Liver (tissue), 3 donors: ENCODE measurements around the gene ELN.

Experiments
- EGR1 ChIP-seq, 2 donors: IDR thresholded peaks; 2 replicates each; pipeline ENCODE4 v1.6.1; 2016 to 2018; ENCODE audit warnings: antibody characterized with exemption in 2 of 2, low read depth in 2 of 2
- FOXA1 ChIP-seq: IDR thresholded peaks from 2 replicates; pipeline ENCODE4 v1.6.1; 2016; ENCODE audit warnings: antibody characterized with exemption
- GABPA ChIP-seq, 2 donors: IDR thresholded peaks in 1 of 2; conservative IDR thresholded peaks in 1 of 2; 2 replicates each; pipeline ENCODE4 v1.6.1; 2016; ENCODE audit warnings: antibody characterized with exemption in 2 of 2, mild to moderate bottlenecking in 1 of 2, moderate library complexity in 1 of 2
- RAD21 ChIP-seq, 2 donors: IDR thresholded peaks; 2 replicates each; pipeline ENCODE4 v1.6.1; 2016; ENCODE audit warnings: antibody characterized with exemption in 2 of 2, mild to moderate bottlenecking in 2 of 2
- REST ChIP-seq: IDR thresholded peaks from 2 replicates; pipeline ENCODE4 v1.6.1; 2016; ENCODE audit warnings: antibody characterized with exemption, mild to moderate bottlenecking
- RXRA ChIP-seq, 2 donors: IDR thresholded peaks; 2 replicates each; pipeline ENCODE4 v1.6.1; 2017 to 2018; ENCODE audit warnings: antibody characterized with exemption in 2 of 2, mild to moderate bottlenecking in 1 of 2
- SP1 ChIP-seq: IDR thresholded peaks from 2 replicates; pipeline ENCODE4 v1.6.1; 2018; ENCODE audit warnings: antibody characterized with exemption, mild to moderate bottlenecking
- TAF1 ChIP-seq: conservative IDR thresholded peaks from 2 replicates; pipeline ENCODE4 v1.6.1; 2016; ENCODE audit warnings: antibody characterized with exemption, mild to moderate bottlenecking
- YY1 ChIP-seq: IDR thresholded peaks from 2 replicates; pipeline ENCODE4 v1.6.1; 2016; ENCODE audit warnings: antibody characterized with exemption, mild to moderate bottlenecking
- TF ChIP-seq, protein P1 (sequence below): fragments of 150-350 bp; IDR thresholded peaks from 2 replicates; pipeline ENCODE4 v1.5.1; 2017; ENCODE audit warnings: improper control_type of control experiment, low read depth, low read length; ENCODE audit not compliant: missing input control
- TF ChIP-seq, protein P2 (sequence below): IDR thresholded peaks from 2 replicates; pipeline ENCODE4 v1.6.1; 2016; ENCODE audit warnings: antibody characterized with exemption
- TF ChIP-seq, protein P3 (sequence below): IDR thresholded peaks from 2 replicates; pipeline ENCODE4 v1.6.1; 2016; ENCODE audit warnings: antibody characterized with exemption
- donor health status: healthy.
- donor health status: healthy.

DNA sequence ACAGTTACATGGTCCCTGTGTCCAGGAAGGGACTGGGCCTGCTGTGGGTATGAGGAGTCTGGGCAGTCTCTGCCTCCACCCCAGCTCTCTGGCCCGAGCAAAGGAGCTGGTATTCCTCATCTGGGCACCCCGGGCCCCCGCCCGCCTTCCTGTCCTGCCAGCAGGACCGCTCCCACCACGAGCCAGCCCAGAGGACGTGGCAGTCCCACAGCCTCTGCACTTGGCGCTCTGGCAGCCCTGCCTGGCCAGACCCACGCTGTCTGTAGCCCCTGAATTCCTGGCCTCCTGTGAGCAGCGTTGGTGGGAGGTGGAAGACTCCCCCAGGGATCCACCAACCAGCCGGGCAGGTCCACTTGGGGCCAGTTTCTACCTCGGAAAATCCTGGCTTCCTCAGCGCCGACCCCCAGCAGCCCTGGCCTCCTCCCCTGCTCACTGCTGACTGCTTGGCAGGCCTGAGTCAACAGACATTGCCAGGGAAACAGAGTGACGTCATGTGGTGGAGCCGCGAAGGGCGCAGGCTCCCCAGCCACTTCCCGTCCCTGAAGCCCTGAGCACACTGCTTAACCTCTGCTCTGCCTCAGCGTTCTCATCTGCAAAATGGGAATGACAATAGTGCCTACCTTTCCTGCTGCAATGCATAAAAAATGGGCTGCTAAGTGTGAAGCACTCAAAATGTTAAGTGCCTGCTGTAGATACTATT is 34.0 kb downstream of the ELN start:
- TF ChIP-seq RXRA (IDR thresholded peaks at IDR 0.05) (peak in 1 of 2 donors; percentile 42), REST (peak; percentile 60), TAF1 (no peak), SP1 (peak; percentile 40), YY1 (no peak), RAD21 (IDR thresholded peaks at IDR 0.05) (no peak), FOXA1 (no peak), EGR1 (IDR thresholded peaks at IDR 0.05; ENCODE audit: low read depth in 2 of 2) (no peak), GABPA (IDR thresholded peaks at IDR 0.05 in 1 of 2, conservative IDR thresholded peaks at IDR 0.05 in 1 of 2) (peak in 1 of 2 donors; percentile 58)
- TF ChIP-seq, protein P1, sequence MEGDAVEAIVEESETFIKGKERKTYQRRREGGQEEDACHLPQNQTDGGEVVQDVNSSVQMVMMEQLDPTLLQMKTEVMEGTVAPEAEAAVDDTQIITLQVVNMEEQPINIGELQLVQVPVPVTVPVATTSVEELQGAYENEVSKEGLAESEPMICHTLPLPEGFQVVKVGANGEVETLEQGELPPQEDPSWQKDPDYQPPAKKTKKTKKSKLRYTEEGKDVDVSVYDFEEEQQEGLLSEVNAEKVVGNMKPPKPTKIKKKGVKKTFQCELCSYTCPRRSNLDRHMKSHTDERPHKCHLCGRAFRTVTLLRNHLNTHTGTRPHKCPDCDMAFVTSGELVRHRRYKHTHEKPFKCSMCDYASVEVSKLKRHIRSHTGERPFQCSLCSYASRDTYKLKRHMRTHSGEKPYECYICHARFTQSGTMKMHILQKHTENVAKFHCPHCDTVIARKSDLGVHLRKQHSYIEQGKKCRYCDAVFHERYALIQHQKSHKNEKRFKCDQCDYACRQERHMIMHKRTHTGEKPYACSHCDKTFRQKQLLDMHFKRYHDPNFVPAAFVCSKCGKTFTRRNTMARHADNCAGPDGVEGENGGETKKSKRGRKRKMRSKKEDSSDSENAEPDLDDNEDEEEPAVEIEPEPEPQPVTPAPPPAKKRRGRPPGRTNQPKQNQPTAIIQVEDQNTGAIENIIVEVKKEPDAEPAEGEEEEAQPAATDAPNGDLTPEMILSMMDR: no peak
- TF ChIP-seq, protein P2, sequence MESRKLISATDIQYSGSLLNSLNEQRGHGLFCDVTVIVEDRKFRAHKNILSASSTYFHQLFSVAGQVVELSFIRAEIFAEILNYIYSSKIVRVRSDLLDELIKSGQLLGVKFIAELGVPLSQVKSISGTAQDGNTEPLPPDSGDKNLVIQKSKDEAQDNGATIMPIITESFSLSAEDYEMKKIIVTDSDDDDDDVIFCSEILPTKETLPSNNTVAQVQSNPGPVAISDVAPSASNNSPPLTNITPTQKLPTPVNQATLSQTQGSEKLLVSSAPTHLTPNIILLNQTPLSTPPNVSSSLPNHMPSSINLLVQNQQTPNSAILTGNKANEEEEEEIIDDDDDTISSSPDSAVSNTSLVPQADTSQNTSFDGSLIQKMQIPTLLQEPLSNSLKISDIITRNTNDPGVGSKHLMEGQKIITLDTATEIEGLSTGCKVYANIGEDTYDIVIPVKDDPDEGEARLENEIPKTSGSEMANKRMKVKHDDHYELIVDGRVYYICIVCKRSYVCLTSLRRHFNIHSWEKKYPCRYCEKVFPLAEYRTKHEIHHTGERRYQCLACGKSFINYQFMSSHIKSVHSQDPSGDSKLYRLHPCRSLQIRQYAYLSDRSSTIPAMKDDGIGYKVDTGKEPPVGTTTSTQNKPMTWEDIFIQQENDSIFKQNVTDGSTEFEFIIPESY: no peak
- TF ChIP-seq, protein P3, sequence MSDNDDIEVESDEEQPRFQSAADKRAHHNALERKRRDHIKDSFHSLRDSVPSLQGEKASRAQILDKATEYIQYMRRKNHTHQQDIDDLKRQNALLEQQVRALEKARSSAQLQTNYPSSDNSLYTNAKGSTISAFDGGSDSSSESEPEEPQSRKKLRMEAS: no peak
